CD4-positive, alpha-beta T cell treated with Interleukin-6 at 100 ng/mL for 8 hours (primary cell): ENCODE data around the gene USP7.

Source experiments
- DNase-seq: peaks from one replicate; pipeline ENCODE4 v3.0.0-alpha.2; 2020; ENCODE audit warnings: mixed read lengths, low spot score

Gene USP7

DNA sequence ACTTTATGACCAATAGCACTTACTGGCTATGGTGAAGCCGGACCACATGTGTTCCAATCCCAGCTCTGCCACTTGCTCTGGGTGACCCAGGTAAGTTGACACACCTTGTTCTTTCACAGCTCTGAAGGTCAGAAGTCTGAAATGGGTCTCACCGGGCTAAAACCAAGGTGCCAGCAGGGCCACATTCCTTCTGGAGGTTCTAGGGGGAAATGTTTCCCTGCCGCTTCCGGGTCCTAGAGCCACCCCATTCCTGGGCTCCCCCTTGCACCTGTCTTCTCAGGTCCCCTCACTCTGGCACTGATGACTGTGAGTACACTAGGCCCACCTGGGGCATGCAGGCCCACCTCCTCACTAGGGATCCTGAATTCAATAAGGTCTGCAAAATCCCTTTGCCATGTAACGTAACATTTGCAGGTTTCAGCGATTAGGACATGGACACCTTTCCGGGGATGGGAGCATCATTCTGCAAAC, 11.4 kb downstream of the USP7 start:
- DNase-seq: no peak

DNA sequence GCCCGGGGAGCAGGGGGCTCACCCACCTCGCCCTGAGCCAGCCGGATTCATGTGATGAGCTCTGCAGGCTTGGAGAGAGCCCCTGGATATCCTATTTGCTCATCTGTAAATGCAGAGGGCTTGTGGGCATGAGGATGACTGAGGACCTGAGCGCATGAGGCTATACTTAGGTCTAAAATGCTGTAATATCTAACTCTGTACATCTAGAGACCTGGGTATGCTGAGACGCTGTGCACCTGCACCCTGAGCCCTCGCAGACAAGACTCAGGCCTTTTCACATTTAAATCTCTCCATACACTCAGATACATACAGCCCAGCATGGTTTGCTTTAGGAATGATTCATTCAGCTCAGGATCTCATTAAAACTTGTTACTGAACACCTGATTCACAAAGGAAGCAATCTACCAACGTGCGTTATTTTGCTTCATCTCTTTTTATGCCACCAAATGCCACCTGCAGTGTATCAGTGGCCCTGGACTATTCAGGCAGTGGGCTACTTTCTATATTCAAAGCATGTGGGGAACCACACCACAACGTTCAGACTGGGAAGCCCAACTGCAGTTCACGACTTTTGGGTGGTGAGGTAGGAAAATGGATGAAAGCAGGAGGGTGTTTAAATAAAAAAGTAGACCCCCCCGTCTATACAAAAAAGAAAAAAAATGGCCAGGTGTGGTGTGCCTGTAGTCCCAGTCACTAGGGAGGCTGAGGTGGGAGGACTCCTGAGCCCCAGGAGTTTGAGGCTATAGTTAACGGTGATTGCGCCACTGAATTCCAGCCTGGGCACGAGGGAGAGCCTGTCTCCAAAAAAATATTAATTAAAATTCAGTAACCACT, 12.0 kb downstream of the USP7 start:
- no peak for DNase-seq

- DNase-seq: no peak
These were observed 13.1 kb downstream of the USP7 start for GRCh38 chr16:8950580-8951077.

DNA sequence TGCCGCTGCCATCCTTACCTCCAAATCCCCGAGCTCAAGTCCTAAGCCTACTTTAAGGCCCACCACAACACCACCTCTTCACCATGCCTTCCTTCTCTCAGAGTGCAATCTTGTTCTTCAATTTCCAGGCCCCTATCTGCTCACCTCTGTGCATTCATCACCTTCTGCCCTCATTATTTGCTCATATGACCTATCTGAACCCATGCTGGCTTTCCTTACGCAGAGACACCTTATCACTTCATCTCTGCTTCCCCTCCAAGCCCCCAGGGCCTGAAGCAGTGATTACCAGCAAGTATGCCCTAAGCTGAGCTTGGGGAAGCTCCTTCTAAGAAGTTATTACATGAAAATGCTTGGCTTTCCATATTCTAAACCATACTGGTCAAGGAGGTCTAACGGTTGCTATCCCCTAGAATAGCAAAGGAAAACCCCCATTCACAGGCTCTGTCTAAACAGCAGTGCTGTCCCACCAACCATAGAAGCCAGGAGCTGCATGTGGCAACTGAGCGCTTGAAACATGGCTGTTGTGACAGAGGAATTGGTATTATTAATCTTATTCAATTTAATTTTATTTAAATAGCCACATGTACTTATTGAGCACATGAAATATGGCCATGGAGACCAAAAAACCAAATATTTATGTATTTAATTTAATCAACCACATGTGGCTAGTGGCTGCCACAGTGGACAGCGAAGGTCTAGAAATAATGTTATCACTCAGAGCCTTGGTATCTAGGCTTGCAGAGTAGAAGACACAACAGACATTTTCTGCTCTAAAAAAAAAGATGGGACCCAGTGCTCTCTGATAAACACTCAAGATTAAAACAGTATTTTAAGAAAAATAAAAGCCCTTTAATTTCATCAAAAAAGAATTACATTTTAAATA, 13.9 kb downstream of the USP7 start:
- no peak for DNase-seq

GRCh38 chr16:8948831-8949230, 14.9 kb downstream of the USP7 start:
- DNase-seq: no peak

DNA sequence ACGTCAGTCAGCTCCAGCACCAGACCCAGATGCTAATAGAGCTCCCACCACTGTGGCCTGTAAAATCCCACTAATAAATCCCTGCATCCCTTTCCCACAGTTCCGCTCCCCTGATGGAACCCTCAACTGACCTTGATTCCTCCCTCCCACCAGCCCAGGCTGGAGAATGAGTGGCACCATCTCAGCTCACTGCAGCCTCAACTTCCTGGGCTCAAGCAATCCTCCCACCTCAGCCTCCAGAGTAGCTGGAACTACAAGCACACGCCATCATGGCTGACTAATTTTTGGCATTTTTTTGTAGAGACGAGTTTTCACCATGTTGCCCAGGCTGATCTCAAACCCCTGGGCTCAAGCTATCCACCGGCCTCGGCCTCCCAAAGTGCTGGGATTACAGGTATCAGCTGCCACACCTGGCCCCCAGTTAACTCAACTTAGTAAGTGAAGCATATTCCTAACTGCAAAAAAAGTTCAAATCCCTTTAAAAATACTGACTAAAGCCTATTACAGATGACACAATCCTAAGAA, 15.6 kb downstream of the USP7 start:
- DNase-seq: no peak

DNA sequence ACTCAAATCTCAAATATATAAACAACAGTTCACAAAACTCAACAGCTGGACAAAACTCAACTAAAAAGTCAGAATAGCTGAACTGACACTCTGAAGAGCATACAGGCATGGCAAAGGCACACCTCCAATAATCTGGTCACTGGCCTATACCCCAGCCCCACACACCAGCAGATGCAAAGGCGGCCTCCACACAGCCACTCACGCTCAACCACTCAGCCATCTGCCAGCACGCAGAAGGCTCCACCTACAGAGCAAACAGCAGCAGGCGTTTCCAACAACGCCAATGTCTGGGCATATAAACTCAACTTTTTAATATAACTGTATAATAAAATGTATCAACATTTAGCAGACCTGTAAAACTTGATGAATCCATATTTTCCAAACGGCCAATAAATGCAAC, 17.2 kb downstream of the USP7 start:
- no peak for DNase-seq

DNA sequence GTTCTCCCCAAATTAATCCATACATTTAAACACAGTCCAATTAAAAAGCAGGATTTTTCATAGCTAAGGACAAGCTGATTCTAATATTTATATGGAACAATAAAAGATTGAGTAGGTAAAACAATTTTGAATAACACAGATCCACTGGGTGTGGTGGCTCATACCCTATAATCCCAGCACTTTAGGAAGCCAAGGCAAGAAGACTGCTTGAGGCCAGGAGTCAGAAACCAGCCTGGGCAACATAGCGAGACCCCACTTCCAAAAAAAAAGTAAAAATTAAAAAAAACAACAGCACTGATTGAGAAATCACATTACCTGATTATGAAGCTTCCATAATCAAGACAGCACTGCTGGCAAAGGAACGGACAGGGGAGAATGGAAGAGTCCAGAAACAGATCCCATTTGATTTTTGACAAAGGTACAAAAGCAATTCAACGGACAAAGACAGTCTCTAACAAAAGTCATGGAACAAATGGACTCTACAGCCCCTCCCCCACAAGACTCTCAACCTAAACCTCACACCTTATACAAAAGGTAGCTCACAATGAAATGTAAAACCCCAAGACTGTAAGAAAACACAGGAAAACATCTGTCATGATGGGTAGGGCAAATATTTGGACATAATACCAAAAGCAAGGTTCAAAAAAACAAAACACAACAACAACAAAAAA, 17.9 kb downstream of the USP7 start:
- DNase-seq: no peak

GRCh38 chr16:8943966-8944759, 19.5 kb downstream of the USP7 start:
- no peak for DNase-seq

DNA sequence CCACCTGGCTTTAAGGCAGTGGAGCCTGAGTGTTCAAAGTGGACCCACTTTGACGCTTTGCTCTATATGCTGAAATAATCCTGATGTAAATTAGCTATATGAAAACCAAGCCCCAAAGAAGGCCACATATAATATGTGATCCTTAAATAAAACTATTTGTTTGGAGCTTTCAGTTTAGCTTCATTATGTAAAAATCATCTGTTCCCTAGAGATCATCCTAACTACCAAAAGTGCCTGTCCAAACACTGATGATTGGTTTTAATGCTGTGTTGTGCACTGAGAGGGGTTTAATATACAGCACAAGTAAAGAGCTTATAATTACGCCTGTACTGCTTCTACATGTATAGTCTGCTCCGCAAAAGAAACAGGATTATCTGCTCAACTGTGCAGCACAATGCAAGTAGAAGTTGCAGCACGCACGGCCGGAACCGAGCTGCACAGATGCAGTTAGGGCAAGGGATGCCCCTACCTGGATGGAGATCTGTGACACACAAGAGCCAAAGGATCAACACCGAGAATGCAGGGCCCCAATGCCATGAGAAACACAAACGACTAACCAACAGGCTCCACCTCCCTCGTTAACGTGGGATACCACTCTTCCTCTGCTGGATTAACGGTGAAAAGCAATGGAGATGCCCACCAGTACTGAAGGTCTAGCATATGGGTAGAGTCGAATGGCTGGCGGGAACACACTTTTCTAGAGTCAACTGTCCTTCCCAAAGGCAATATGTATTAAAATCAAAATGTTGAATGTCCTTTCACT, 20.5 kb downstream of the USP7 start:
- DNase-seq: no peak

DNA sequence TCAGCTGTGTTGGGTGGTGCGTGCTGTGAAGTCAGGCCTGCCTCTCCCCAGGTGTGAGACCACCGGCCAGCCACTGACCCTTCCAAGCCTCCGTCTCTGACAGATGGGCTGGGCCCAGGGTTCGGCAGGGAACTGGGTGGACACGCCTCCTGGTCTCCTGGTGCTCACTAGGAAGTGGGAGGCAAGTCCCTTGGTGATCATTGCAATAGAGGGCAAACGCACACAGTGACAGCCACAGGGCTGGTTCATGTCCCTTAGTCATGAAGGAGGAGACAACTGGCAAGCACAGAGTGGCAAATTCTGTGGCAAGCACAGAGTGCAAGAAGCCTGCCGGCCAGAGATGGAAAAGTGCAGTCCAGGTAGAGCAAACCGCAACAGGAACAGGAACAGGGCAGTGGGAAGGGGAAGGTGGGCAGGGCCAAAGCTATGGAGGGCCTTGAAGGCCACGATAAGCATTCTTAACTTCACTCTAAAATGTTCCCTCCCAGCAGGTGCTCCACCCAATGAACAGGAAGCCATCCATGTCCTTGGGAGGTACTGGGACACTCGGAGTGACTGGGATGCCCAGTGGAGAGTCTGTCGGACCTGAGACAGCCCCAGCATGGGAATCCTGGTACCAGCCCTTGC, 21.9 kb downstream of the USP7 start:
- no peak for DNase-seq

DNA sequence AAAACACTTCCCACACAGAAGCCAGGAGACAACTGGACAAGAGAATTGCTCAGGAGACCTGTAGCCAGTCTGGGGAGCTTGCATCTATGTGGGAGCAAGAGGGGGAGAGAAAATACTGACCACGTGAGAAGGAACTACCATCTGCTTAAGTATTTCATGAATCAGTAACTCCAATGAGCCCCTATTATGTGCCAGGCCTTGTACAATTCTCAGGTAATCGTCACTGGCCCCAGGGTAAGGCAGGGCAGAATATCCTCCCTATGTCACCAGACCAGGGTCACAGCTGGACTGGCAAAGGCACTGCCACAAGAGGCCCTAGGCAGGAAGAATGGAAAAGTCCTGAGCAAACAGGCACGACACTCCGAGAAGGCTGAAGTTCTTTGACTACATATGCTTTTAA, 25.9 kb downstream of the USP7 start:
- DNase-seq: no peak

DNA sequence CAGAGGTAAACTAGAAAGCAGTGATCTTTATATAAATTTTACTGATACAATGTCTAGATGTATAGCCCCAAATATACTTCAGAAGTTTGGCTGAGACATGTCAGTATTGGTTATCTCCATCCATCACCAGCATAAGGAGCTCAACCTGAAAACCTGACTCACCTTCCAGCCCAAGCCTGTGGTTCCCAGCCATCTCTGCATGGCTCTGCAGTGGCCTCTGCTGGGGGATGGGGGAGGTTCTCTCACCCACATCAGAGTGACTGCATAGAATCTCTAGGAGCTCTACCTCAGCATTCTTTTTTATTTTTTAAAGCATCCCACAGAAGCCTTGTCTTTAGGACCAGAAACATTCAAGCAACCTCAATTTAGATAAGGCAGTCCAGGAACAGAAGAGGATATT, 27.3 kb downstream of the USP7 start:
- DNase-seq: peak; percentile 70

DNA sequence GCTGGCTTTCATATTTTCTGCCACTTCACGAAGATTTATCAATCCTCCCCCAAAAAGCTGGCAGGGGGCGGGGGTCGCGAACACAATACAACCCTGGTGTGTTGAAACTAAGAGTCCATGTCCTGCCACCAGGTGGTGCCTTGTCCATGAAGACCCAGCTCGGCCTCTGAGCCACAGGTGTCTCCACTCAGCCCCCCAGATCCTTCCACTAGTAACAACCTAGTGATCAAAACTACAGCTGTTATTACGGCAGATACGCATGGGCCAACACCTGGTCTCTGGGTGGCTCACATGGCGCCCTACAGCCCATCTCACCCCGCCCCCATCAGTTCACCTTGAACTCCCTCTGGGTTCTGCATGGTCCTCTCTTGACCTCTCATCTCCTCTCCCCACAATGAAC, 27.7 kb downstream of the USP7 start:
- no peak for DNase-seq

DNA sequence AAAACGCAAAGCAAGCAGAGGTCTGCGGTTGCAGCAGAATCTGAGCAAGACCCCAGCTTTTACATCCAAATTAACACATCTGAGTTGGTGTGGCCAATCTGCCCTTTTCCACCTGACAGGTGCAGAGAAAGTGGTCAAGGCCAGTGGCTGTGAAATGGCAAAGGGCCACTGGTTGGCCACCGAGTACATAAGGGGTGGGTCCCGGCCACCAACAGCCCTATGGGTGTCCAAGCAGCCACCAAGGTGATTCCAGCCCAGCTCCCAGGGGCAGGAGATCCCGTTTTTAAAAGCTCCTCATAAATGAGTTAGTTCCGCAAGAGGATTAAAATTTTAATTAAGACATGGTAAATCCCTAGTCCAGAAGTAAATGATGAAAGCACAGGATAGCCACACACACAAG, 29.1 kb downstream of the USP7 start:
- no peak for DNase-seq

DNA sequence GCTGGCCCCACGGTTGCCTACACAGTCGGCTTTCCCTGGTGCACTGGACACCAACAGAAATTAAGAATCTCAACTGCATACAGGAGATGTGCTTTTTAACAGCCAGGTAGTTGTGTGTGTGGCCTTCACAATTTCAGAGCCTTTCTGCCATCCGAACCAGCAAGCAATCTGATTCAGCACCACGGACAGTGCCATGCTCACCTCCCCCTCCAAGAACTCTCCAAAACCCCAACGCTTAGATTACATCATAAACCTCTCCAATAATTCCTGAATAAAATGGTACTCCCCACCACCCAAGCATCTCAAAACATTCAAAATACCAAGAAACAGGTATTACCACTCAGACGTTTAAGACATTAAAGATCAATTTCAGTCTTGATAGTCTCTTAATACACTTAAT, 31.8 kb downstream of the USP7 start:
- peak; percentile 37 for DNase-seq

- DNase-seq: no peak
These were observed 34.5 kb downstream of the USP7 start for GRCh38 chr16:8929086-8929748.

GRCh38 chr16:8928467-8928957, 35.2 kb downstream of the USP7 start:
- DNase-seq: no peak

DNA sequence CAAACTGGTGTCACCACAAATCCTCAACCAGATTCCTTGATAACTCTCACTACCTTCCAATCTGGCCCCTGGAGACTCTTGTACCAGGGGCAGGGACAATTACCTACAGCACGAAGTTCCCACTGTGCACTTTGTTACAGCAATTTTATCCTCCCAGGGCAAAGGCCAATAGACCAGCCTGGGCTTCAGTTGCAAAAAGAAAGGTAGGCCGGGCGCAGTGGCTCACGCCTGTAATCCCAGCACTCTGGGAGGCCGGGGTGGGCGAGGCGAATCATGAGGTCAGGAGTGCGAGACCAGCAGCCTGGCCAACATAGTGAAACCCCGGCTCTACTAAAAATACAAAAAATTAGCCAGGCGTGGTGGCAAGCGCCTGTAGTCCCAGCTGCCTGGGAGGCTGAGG, 36.9 kb downstream of the USP7 start:
- DNase-seq: no peak
